Frontal cortex (tissue), 4 donors: ENCODE measurements around the gene NAGA. TPM values are rescaled to one million over a fixed set of nuclear protein-coding genes. Genes with fewer than 3 reads are reported as not detected.

Experiments used
- DNase-seq, 2 donors: peaks; one replicate each; pipeline ENCODE4 v3.0.0; 2012; ENCODE audit warnings: low spot score in 2 of 2
- FAIRE-seq: peaks from 2 replicates; lab custom pipeline; 2012; peaks lifted over from hg19 to GRCh38; lab: Jason Lieb, UNC
- small RNA-seq: library from RNA; depleted of rRNA; stranded (forward); fragments of <200 nt; gene quantifications from one replicate; pipeline ENCODE3, GENCODE V24; 2014
- total RNA-seq: library from RNA; depleted of rRNA; stranded (reverse); fragments of >200 nt; gene quantifications from one replicate; pipeline ENCODE4 v1.2.3, GENCODE V29; 2014
- donor health status: control.
- donor health status: control.
- donor health status: control.

NAGA gene
- total RNA-seq, 1 donor from 2014 or later = 13.5 TPM

DNA sequence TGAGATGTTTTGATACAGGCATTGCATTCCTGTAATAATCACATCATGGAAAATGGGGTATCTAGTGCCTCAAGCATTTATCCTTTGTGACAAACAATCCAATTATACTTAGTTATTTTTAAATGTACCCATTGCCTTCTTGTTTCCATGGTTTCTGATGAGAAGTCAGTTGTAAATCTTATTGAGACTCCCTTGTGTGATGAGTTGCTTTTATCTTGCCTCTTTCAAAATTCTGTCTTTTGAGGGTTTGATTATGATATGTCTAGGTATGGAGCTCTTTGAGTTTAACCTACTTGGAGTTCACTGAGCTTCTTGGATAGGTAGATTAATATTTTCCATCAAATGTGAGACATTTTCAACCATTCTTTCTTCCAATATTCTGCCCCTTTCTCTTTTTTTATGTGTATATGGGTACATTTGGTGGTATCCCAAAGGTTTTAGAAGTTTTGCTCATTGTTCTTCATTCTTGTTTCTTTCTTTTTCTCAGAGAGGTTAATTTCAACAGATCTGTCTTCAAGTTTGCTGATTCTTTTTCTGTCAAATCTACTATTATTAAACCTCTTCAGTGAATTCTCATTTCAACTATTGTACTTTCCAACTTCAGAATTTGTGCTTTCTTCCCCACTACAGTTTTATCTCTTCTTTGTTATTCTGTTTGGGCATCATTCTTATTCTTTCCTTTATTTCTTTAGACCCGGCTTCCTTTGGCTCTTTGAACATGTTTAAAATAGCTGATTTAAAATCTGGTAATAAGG is 13.7 kb downstream of the NAGA start:
- no peak for FAIRE-seq
- DNase-seq = no peak

GRCh38 chr22:42052765-42053164 is 17.8 kb downstream of the NAGA start:
- DNase-seq = no peak
- FAIRE-seq = no peak

- DNase-seq = no peak
- FAIRE-seq = no peak
These were observed 19.9 kb downstream of the NAGA start for GRCh38 chr22:42050641-42051180.

- no peak for DNase-seq
- FAIRE-seq = no peak
These were observed 28.8 kb downstream of the NAGA start for GRCh38 chr22:42041784-42042183.

DNA sequence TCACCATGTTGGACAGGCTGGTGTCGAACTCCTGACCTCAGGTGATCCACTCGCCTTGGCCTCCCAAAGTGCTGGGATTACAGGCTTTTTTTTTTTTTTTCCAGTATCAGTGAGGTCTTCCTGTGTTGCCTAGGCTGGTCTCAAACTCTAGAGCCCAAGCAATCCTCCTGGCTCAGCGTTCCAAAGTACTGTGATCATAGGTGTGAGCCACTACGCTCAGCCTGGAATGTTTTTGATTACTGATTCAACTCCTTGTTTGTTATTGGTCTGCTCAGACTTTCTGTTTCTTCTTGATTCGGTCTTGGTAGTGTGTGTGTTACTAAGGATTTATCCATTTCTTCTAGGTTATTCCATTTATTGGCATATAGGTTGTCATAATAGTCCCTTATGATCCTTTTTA is 31.3 kb downstream of the NAGA start:
- no peak for FAIRE-seq
- DNase-seq = no peak

- FAIRE-seq = no peak
- DNase-seq = no peak
These were observed 35.4 kb downstream of the NAGA start for GRCh38 chr22:42035256-42035655.

- FAIRE-seq (no peak), DNase-seq (no peak)
These were observed 37.1 kb downstream of the NAGA start for GRCh38 chr22:42033263-42034181.

DNA sequence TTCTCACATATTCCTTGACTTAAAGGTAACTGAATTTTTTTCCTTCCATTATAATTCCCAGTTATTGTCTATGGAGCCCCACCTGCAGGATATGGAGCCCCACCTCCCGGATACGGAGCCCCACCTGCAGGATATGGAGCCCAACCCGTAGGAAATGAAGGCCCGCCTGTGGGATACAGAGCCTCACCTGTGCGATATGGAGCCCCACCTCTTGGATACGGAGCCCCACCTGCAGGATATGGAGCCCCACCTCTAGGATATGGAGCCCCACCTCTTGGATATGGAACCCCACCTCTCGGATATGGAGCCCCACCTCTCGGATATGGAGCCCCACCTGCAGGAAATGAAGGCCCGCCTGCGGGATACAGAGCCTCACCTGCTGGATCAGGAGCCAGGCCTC is 43.9 kb downstream of the NAGA start:
- DNase-seq (no peak), FAIRE-seq (no peak)

- DNase-seq (no peak), FAIRE-seq (no peak)
These were observed 45.2 kb downstream of the NAGA start for GRCh38 chr22:42025421-42025820.

DNA sequence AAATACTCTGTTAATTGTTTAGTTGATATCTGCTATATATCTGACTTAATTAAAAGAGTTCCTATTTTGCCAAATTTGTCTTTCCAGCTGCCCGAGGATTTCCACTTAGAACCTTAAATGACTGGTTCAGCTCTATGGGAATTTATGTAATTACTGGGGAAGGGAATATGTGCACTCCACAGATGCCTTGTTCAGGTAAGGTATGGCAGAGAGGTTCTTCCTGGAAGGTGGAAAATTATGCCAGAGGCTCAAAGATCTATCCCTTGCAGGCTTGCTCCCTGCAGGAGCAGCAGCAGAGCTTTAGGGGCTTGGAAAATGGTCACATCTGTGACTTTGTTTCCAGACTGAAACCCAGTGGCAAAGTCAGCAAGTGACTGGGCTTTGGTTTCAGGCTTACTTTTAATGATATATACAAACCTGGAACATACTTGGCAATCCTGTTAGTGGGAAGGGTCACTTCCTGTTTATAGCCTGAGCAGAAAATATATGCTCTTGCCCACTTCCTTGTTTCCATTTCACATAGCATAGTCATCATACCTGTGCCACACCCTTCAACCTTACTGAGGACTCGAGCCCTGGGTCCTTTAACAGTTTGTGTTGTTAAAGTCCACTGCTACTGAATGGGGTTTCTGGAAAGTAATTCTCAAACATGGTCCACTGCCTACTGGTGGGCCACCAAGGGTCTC is 48.3 kb downstream of the NAGA start:
- DNase-seq (no peak), FAIRE-seq (no peak)

GRCh38 chr22:42021571-42021970 is 49.0 kb downstream of the NAGA start:
- no peak for DNase-seq
- FAIRE-seq = no peak

- no peak for FAIRE-seq
- DNase-seq = no peak
These were observed 52.4 kb downstream of the NAGA start for GRCh38 chr22:42018224-42018623.

DNA sequence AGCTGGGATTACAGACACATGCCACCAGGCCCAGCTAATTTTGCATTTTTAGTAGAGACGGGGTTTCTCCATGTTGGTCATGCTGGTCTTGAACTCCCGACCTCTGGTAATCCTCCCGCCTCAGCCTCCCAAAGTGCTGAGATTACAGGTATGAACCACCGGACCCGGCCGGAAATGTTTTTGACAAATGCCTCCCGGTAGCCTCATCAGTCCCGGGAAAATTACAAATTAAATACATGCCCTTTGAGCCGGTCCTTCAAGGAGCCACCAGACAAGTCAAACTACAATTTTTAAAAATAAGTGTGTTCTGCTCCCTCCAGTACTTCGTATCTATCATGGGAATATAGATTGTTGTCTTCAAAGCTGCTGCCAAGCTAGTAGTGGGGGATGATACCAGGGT is 54.5 kb downstream of the NAGA start:
- no peak for DNase-seq
- no peak for FAIRE-seq

GRCh38 chr22:42013385-42013784 is 57.2 kb downstream of the NAGA start:
- no peak for DNase-seq
- FAIRE-seq = no peak

DNA sequence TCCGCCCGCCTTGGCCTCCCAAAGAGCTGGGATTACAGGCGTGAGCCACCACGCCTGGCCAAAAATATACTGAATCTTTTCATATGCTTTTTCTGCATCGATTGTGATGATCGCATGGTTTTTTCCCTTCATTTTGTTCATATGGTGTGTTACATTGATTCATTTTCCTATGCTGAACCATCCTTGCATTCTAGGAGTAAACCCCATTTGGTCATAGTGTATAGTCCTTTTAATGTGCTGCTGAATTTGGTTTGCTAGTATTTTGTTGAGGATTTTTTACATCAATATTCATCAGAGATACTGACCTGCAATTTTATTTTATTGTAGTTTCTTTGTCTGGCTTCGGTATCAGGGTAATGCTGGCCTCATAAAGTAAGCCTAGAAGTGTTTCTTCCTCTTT is 59.8 kb downstream of the NAGA start:
- FAIRE-seq (no peak), DNase-seq (no peak)

Small RNA genes within 50 kb of the gene (small RNA-seq; reads per million reads assigned to genes)
- gene SNORD13P1 = not detected

Other genes with a start within 250 kb of the NAGA start
- 56.3 TPM for gene SREBF2, start 237.7 kb downstream of the NAGA start, total RNA-seq
- not detected for gene SHISA8, start 155.7 kb downstream of the NAGA start, total RNA-seq
- under 0.01 TPM for gene TNFRSF13C, start 144.0 kb downstream of the NAGA start, total RNA-seq
- gene CENPM, start 123.7 kb downstream of the NAGA start, total RNA-seq = 3.7 TPM
- 123 TPM for gene SEPTIN3, start 101.4 kb downstream of the NAGA start, total RNA-seq
- 4.5 TPM for gene WBP2NL, start 72.0 kb downstream of the NAGA start, total RNA-seq
- 4.5 TPM for gene PHETA2, start 3.4 kb upstream of the NAGA start, total RNA-seq
- 20.0 TPM for gene SMDT1, start 8.9 kb upstream of the NAGA start, total RNA-seq
- gene NDUFA6, start 20.0 kb upstream of the NAGA start, total RNA-seq = 57.1 TPM
- 2.0 TPM for gene CYP2D6, start 60.0 kb upstream of the NAGA start, total RNA-seq
- 60.3 TPM for gene TCF20, start 199.8 kb upstream of the NAGA start, total RNA-seq